Bone marrow (tissue), 2 donors: Measurements from ENCODE around the gene MEIOSIN.

Source experiments
- DNase-seq, 2 donors: peaks; one replicate each; lab custom pipeline; 2025; lab: John Stamatoyannopoulos, UW

The MEIOSIN gene

DNA sequence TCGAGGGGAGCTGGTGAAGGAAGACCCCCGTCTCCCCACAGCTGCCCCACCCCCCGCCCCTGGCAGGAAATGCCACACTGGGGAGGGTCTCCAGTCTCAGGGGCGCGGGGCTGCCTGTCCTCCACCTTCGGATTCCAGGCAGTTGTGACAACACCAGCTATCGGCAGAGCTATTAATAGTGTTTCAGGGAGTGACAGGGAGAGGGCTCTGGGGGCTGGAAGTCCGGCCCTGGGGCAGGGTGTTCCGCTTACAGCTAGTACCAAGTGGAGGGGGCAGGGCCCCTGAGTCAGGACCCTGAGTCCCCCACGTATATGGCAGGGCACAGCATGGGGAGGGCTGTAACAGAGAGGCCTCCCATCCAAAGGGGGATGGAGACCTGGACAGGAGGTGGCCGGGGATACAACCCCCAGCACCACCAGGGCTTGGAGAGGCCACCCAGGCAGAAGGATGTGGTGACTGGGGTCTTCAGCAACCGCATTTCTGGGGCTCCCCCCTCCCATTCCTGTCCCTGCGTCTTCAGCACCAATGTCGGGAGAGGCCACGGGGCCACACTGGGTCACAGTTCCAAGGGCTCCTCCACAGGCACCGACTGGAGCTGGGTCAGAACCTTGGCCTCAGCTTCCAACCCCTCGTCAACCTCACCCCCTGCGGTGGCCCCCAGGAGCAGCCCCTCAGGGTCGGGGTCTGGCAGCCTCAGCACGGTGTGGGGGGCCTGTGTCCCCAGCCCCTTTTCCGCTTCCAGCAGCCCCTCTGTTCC is 31.9 kb downstream of the MEIOSIN start:
- no peak for DNase-seq

DNA sequence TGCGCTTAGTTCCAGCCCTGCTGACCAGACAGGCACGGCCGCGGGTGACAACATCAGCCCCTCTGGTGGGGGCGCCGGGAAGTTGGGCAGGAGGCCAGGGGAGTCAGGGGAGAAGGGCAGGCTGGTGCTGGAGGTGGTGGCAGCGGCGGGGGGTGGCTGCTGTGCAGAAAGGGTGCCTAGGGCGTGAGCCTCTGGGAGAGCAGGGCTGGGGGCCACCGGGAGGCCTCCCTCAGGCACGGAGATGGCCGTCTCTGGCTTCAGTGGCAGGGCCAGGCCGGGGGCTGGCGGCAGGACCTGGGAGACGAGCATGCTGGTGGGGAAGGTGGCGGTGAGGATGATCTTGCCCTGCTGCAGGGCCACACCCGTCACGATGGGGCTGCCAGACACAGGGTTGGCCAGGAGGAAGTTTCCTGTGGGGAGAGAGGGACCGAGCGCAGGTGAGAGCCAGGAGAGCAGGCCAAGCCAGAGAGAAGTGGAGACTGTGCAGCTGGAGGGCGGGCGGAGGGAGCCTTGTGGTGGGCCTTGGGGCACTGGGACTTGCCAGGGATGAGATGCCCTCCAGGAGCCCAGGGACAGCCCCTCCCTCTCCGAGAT is 32.6 kb downstream of the MEIOSIN start:
- DNase-seq = no peak

DNA sequence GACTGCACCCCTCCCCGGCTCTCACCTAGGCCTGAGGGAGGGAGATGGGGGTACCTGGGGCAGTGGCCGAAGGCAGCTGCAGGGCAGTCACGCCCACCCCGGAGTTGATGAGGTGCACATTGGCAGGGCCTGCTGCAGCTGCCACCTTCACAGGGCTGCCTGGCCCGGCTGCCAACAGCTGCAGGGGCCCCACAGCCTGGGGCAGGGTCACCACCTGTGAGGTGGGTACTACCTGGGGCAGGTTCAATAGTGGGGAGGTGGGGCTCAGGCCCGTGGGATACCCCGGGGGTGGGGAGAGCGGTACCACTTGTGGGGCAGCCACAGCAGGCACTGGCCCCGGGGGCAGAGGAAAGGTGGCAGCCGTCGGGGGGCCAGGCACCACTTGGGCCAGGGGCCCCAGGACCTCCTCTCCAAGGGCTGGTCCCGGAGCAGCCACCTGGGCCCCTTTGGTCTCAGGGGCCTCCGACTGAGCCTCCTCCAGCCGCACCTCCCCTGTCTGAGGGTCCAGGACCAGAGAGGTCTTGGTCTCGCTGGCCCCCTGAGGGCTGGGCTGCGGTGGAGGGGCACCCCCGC is 33.1 kb downstream of the MEIOSIN start:
- no peak for DNase-seq

DNA sequence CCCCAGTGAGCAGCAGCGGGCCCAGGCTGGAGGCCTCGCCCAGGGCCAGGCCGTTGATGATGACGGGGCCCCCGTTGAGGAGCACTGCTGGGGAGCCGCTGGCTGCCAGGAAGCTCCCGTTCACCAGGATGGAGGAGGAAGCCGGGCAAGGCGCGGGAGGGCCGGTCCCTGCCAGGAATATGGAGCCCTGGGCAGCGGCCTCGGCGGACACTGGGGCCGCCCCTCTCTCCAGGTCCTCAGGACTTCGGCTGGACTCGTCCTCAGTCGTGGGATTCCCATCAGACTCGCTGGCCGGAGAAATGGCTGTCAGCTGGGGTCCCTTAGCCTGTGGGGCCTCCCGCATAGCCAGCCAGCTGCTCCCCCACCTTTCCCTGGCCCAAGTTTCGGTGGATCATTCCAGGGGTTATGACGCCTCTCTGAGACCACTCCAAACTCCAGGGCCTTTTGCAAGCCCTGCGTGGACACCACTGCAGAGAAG is 33.7 kb downstream of the MEIOSIN start:
- no peak for DNase-seq

DNA sequence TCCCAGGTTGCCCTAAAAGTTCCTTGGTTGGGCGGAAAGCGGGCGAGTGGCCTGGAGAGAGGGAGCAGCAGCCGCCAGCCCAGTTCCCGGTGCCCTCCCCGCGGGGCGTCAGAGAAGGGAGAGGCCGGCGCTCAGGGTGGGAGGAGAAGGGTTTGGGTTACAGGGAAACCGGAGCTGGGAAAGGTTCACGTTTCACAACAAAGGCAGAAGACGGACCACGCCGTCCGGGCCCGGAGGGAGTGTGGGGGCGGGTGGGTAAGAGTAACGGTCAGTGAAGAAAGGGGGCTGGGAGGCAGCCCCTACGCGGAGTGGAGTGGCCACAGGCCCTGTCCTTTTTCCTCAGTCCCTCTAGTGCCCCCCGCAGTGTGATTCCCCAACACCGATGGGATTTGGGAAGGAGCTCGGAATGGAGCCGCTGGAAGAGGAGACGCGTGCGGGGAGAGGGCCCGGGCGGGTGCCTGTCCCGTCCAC is 34.2 kb downstream of the MEIOSIN start:
- DNase-seq = no peak

DNA sequence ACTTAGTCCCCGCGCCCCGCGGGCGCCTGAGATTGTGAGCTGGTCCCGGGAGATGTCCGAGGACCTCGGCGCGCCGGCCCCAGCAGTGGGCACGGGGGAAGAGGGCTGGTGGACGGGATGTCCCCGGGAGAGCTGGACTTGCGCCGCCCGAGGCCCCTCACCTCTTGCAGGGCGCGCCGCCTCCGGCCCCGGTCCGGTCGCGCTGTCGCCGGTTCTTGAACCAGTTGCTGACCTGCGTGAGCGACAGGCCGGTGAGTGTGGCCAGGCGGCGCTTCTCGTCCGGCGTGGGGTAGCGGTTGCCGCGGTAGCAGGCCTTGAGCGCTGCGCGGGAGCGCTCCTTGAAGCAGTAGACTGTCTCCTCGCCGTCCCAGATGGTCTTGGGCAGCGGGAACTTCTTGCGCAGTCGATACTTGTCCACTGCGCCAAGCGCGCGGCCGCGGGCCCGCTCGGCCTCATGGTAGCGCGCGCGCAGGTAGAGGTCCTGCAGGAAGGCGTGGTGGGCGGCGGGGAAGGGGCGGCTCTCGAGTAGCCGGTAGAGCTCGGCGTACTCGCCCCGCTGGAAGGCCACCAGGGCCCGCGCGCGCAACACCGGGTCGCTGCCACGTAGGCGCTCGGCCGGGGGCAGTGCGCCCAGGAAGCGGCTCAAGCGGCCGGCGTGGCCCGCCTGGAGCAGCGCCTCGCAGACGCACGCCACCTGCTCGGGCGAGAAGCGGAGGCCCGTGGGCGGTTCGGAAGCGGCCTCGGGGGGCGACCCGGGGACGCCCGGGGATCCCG is 34.8 kb downstream of the MEIOSIN start:
- no peak for DNase-seq

DNA sequence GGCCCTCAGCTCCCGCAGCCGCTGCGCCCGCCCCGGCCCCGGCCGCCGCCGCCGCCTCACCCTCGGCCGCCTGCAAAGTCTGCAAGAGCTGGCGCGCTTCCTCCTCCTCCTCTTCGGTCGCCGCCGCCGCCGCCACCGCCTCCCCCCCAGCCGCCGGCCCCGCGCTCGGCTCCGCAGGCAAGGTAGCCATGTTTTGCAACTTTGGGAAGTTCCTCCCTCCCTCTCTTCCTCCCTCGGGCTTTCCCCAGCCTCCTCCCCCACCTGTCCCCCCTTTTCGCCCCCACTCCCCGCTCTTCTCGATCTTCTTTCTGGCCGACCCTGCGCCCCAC is 35.4 kb downstream of the MEIOSIN start:
- DNase-seq = peak in 1 of 2 donors; percentile 39

DNA sequence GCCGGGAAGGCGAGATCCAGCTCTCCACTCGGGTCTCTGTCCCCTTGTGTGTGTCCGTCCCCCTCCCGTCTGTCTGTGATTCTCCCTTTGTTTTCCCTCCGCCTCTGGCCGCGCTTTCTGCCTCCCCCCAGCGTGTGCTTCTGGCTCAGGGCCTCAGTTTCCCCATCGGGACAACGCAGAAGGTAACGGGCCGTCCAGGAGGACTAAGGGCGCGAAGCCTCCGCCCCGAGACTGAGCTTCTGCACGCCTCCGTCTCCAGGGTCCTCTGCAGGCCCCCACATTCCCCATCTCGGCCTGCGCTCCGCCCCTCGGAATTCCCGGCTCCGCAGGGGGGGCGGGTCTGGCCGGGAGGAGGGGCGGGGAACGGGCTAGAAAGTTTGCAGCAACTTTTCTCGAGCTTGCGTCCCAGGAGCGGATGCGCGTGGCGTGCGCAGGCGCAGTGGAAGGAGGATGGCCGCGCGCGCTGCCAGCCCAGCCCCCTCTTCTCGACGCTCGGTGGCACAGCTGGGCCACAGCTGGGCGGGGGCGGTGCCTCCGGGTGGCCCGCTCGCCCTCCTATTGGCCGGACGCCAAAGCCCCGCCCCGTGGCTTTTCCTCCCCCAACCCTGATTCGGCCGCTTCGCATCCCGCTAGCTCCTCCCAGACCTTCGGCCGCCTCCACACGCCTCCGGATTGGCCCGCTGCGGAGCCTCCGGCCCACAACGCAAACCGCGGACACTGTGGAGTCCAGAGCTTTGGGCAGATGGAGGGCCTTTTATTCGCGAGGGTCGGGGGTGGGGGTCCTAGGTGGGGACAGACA is 35.9 kb downstream of the MEIOSIN start, which contains the start of gene SIX5:
SIX5 (minus strand) TSS at position 269 of the 799 bp plus-strand sequence. CDS start 408 bp downstream, outside the sequence.
- peak; percentile 76 to 79 for DNase-seq

DNA sequence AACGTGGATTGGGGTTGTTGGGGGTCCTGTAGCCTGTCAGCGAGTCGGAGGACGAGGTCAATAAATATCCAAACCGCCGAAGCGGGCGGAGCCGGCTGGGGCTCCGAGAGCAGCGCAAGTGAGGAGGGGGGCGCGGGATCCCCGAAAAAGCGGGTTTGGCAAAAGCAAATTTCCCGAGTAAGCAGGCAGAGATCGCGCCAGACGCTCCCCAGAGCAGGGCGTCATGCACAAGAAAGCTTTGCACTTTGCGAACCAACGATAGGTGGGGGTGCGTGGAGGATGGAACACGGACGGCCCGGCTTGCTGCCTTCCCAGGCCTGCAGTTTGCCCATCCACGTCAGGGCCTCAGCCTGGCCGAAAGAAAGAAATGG is 36.6 kb downstream of the MEIOSIN start:
- peak in 1 of 2 donors; percentile 80 for DNase-seq

DNA sequence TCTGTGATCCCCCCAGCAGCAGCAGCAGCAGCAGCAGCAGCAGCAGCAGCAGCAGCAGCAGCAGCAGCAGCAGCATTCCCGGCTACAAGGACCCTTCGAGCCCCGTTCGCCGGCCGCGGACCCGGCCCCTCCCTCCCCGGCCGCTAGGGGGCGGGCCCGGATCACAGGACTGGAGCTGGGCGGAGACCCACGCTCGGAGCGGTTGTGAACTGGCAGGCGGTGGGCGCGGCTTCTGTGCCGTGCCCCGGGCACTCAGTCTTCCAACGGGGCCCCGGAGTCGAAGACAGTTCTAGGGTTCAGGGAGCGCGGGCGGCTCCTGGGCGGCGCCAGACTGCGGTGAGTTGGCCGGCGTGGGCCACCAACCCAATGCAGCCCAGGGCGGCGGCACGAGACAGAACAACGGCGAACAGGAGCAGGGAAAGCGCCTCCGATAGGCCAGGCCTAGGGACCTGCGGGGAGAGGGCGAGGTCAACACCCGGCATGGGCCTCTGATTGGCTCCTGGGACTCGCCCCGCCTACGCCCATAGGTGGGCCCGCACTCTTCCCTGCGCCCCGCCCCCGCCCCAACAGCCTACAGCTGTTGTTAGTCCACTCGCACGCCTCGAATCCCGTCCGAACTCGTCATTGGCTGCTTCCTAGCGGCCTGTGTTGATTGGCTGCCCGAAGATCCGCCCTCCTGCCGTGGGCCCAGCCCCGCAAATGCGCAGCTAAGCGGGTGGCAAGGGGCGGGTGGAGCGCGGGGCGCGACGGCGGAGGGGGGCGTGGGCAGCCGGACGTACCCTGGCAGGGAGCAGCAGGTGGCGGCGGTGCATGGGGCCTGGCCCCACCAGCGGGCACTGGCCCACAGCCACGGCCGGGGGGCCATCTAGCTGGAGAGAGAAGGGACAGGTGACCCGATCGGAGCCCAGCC is 37.2 kb downstream of the MEIOSIN start:
- peak; percentile 72 to 86 for DNase-seq

DNA sequence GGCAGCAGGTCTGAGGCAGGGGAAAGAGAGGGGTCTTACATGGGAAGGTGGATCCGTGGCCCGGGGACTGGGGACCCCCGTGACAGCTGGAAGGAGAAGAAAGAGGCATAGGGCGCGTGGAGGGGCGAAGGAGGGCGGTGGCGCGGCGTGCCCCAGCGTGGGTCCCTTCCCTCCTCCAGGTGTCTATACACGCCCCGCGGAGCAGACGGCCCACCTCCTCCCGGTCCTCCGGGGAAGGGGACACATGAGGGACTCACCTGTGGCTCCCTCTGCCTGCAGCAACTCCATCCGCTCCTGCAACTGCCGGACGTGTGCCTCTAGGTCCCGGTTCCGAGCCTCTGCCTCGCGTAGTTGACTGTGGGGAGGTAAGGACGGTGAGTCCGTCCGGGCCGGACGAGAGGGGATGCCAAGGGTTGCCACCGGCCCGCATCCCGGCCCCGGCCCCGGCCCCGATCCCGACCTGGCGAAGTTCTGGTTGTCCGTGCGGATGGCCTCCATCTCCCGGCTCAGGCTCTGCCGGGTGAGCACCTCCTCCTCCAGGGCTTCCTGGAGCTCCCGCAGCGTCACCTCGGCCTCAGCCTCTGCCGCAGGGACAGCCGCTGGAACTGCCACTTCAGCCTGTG is 38.2 kb downstream of the MEIOSIN start:
- no peak for DNase-seq

DNA sequence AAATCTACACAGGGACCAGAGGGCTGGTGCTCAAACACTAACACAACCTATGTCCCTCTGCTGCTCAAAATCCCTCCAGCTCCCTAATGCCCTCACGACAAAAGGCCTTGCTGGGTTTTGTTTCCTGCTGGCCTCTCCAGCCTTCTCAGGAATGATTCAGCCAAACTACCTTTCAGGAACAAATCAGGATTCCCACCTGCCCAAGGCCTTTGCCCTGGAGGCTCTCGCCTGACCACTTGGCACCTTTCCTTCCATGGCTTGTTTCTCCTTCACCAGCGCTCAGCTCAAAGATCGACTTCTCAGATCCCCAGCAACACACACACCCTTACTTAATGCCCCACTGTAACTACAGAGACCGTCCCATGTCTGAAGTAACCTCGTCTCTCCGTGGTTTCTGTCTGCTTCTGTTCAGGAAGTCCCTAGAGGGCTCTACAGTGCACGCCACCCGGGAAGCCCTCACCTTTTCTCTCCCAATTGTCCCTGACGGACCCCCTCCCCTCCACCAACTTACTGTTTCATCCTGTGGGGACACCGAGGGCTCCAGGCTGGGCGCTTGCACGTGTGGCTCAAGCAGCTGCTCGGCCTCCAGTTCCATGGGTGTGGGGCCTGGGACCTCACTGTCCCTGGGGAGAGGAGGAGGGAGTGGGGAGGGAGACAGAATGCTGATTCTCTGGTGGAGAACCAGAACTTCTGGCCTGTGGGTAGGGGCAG is 39.0 kb downstream of the MEIOSIN start:
- no peak for DNase-seq

DNA sequence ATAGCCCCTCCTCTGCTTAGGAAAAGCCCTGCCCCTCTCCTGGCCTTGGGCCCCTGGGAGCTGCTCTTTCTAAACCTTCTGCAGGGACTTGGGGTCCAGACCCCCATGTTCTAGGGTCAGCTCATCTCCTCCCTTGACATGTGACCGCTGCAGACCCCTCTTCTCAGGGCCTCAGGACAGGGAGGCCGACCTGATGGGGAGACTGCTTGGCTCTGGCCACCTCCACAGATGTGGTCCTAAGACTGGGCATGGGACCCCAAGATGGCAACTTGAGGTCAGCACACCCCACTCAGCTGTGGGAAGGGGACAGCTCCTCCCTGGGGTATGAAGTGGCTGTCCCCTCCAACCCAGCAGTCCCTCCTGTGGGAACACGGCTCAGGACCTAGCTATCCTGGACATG is 39.7 kb downstream of the MEIOSIN start:
- no peak for DNase-seq

DNA sequence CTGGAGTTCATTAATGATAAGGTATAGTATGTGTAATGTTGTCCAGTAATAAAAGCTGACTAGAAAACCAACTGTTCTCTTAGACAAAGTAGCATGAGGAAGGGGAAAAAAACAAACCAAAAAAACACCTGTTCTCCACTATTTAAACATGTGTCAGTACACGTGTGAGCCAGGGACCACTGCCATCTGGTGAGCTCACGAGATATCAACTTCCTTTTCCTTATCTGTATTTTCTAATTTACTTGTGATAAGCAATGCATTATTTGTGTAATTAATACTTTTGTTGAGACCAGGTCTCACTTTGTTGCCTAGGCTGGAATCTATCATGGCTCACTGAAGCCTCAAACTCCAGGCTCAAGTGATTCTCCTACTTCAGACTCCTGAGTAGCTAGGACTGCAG is 40.1 kb downstream of the MEIOSIN start:
- no peak for DNase-seq

DNA sequence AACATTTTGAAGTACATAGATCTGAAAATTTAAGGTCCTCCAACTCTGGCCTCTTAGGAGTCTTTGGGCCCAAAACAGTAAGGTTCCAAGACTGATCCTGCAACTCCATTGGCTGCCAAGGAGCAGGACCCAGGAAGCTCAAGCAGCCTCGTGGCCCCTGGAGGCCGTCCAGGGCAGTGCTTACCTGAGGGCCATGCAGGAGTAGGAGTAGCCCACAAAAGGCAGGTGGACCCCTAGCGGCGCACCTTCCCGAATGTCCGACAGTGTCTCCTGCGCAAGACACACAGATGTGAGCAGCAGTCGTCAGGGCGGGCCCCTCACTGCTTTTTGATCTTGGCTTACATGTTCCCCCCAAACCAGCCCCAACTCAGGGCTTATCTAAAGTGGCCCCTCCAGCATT is 41.5 kb downstream of the MEIOSIN start:
- no peak for DNase-seq

DNA sequence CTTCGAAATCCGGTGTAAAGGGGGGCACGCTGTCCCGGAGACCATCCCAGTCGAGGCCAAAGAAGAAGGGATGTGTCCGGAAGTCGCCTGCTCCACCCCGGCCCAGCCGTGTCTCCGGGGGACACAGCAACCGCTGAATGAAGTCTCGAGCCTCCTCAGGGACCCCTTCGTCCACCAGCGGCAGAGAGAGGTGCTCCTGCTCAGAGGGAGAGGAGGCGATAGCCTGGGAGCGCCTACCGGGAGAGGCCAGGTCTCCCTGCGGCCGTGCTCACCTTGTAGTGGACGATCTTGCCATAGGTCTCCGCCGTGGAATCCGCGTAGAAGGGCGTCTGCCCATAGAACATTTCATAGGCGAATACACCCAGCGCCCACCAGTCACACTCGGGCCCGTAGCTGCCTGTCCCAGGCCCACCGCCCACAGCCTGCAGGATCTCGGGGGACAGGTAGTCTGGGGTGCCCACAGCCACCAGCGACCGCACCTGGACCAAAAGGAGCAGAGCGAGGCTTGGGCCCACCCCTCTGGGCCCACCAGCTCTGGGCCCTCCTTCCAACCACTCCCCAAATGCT is 44.2 kb downstream of the MEIOSIN start:
- DNase-seq = no peak

DNA sequence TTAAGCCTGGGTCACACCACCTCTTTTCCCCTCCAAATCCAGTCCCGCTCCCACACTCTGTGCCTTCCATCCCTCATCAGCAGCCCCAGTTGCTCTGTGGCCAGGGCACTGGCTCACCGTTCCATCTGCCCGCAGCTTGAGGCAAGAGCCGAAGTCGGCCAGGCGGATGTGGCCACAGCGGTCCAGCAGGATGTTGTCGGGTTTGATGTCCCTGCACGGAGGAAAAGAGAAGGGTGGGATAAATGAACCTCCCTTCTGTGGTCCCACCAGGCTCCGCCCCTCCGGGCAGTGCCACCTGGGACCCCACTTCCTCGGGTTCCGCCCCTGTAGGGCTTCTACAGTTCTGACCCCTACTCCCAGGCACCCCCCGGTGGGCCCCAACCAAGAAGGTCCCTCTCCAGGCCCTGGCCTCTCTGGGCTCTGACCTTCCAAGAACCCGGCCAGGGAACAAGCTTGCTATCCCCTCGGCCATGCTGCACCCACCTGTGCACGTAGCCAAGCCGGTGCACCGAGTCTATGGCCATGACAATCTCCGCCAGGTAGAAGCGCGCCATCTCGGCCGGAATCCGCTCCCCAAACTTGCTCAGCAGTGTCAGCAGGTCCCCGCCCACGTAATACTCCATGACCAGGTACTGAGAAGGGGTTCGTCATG is 44.9 kb downstream of the MEIOSIN start:
- DNase-seq = no peak
